ENCODE data around the gene SZT2. TPM values are rescaled to one million over a fixed set of nuclear protein-coding genes. Genes with fewer than 3 reads are reported as not detected.

SZT2 gene
- total and polyA plus RNA-seq, 2 of the 13 experiments (the other 11 are each of a cell fraction or from before 2014, with no cell fraction given), result 8.0 to 8.8 TPM

DNA sequence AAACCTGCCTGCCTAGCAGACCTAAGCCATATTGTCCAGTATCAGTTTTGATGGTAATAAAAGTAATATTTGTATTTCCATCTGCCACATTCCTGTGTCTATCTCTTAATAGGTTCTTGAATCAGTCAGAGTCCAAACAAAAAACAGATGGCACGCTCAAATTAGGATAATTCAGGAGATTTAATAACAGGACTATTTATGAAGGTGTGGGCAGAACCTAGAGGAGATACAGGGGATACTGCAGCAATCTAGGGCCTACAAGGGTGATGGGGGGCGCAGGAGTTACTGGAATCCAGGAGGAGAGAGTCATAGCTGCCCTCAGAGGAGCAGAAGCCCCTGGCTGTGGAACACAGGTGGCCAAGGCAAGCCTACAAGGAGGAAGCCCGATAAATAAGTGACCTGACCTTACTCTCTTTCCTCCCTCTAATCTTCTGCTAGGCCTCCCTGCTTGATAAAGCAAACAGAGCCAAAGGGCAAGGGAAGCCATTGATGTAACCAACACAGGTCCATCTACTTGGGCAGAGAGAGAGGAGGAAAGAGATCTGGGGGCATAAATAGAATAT, 75.9 kb downstream of the SZT2 start (continued):
- no peak for TF ChIP-seq ZNF10 (CRISPR knock-in tag; IDR thresholded peaks at IDR 0.05; ENCODE audit: borderline replicate concordance, low read depth)
- TF ChIP-seq ZNF883 (CRISPR knock-in tag; IDR thresholded peaks at IDR 0.05; ENCODE audit: not compliant biosample characterization), result no peak
- TF ChIP-seq, protein P1, sequence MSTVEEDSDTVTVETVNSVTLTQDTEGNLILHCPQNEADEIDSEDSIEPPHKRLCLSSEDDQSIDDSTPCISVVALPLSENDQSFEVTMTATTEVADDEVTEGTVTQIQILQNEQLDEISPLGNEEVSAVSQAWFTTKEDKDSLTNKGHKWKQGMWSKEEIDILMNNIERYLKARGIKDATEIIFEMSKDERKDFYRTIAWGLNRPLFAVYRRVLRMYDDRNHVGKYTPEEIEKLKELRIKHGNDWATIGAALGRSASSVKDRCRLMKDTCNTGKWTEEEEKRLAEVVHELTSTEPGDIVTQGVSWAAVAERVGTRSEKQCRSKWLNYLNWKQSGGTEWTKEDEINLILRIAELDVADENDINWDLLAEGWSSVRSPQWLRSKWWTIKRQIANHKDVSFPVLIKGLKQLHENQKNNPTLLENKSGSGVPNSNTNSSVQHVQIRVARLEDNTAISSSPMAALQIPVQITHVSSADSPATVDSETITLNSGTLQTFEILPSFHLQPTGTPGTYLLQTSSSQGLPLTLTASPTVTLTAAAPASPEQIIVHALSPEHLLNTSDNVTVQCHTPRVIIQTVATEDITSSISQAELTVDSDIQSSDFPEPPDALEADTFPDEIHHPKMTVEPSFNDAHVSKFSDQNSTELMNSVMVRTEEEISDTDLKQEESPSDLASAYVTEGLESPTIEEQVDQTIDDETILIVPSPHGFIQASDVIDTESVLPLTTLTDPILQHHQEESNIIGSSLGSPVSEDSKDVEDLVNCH (CRISPR knock-in tag; IDR thresholded peaks at IDR 0.05), result no peak
- TF ChIP-seq SOX6 (IDR thresholded peaks at IDR 0.05), result no peak
- peak; percentile 32; the same call in 1 of the 2 replicates for TF ChIP-seq SOX6 (CRISPR knock-in tag; IDR thresholded peaks at IDR 0.05)
- no peak for TF ChIP-seq ZNF207 (IDR thresholded peaks at IDR 0.05; ENCODE audit: borderline replicate concordance)
- TF ChIP-seq ZBTB33 (CRISPR knock-in tag; IDR thresholded peaks at IDR 0.05), result no peak
- TF ChIP-seq, protein P2, sequence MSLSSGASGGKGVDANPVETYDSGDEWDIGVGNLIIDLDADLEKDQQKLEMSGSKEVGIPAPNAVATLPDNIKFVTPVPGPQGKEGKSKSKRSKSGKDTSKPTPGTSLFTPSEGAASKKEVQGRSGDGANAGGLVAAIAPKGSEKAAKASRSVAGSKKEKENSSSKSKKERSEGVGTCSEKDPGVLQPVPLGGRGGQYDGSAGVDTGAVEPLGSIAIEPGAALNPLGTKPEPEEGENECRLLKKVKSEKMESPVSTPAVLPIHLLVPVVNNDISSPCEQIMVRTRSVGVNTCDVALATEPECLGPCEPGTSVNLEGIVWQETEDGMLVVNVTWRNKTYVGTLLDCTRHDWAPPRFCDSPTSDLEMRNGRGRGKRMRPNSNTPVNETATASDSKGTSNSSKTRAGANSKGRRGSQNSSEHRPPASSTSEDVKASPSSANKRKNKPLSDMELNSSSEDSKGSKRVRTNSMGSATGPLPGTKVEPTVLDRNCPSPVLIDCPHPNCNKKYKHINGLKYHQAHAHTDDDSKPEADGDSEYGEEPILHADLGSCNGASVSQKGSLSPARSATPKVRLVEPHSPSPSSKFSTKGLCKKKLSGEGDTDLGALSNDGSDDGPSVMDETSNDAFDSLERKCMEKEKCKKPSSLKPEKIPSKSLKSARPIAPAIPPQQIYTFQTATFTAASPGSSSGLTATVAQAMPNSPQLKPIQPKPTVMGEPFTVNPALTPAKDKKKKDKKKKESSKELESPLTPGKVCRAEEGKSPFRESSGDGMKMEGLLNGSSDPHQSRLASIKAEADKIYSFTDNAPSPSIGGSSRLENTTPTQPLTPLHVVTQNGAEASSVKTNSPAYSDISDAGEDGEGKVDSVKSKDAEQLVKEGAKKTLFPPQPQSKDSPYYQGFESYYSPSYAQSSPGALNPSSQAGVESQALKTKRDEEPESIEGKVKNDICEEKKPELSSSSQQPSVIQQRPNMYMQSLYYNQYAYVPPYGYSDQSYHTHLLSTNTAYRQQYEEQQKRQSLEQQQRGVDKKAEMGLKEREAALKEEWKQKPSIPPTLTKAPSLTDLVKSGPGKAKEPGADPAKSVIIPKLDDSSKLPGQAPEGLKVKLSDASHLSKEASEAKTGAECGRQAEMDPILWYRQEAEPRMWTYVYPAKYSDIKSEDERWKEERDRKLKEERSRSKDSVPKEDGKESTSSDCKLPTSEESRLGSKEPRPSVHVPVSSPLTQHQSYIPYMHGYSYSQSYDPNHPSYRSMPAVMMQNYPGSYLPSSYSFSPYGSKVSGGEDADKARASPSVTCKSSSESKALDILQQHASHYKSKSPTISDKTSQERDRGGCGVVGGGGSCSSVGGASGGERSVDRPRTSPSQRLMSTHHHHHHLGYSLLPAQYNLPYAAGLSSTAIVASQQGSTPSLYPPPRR (CRISPR knock-in tag; IDR thresholded peaks at IDR 0.05; ENCODE audit: borderline replicate concordance), result peak; percentile 33; the same call in 1 of the 2 replicates
- no peak for TF ChIP-seq PBX3 (CRISPR knock-in tag; IDR thresholded peaks at IDR 0.05; ENCODE audit: borderline replicate concordance)
- TF ChIP-seq RARA (CRISPR knock-in tag; IDR thresholded peaks at IDR 0.05), result peak; percentile 68; the same call in 1 of the 2 replicates
- TF ChIP-seq ZBTB20 (CRISPR knock-in tag; IDR thresholded peaks at IDR 0.05; ENCODE audit: borderline replicate concordance, low read depth), result peak; percentile 31; the same call in 1 of the 2 replicates
- peak; percentile 71 for TF ChIP-seq NR2F6 (IDR thresholded peaks at IDR 0.05)
- TF ChIP-seq NR2F6 (CRISPR knock-in tag; IDR thresholded peaks at IDR 0.05), result peak; percentile 80; the same call in 1 of the 2 replicates
- TF ChIP-seq TCF7 (IDR thresholded peaks at IDR 0.05; ENCODE audit: low read depth), result 0 out of 2 replicates have a peak, but pooled peaks have one; percentile 34
- TF ChIP-seq ZNF83 (CRISPR knock-in tag; IDR thresholded peaks at IDR 0.05; ENCODE audit: borderline replicate concordance), result no peak
- no peak for TF ChIP-seq MAF1 (CRISPR knock-in tag; IDR thresholded peaks at IDR 0.05; ENCODE audit: borderline replicate concordance)
- TF ChIP-seq TAF15 (IDR thresholded peaks at IDR 0.05; ENCODE audit: low read depth, low read length, poor library complexity, severe bottlenecking), result no peak
- no peak for TF ChIP-seq JUND (CRISPR knock-in tag; IDR thresholded peaks at IDR 0.05)
- no peak for TF ChIP-seq ZFAT (CRISPR knock-in tag; conservative IDR thresholded peaks at IDR 0.05)
- TF ChIP-seq ZNF775 (CRISPR knock-in tag; IDR thresholded peaks at IDR 0.05; ENCODE audit: borderline replicate concordance), result no peak
